Astrocyte (in vitro differentiated cells and primary cell): ENCODE results near the gene MACROH2A1.

Source experiments
- CTCF ChIP-seq: IDR thresholded peaks from 2 replicates; pipeline ENCODE4 v1.5.1; 2011; ENCODE audit warnings: low read depth, mild to moderate bottlenecking, inconsistent platforms, low read length, moderate library complexity; ENCODE audit not compliant: insufficient read depth
- EZH2 ChIP-seq: IDR thresholded peaks from 2 replicates; pipeline ENCODE4 v1.6.1; 2012; ENCODE audit warnings: mild to moderate bottlenecking, low read length, inconsistent platforms; ENCODE audit not compliant: insufficient read depth

- TF ChIP-seq CTCF (no peak), EZH2 (no peak)
Measured at GRCh38 chr5:135402031-135402430, 3.0 kb upstream of the MACROH2A1 start.
